Measurements from ENCODE around the gene USP43.

DNA sequence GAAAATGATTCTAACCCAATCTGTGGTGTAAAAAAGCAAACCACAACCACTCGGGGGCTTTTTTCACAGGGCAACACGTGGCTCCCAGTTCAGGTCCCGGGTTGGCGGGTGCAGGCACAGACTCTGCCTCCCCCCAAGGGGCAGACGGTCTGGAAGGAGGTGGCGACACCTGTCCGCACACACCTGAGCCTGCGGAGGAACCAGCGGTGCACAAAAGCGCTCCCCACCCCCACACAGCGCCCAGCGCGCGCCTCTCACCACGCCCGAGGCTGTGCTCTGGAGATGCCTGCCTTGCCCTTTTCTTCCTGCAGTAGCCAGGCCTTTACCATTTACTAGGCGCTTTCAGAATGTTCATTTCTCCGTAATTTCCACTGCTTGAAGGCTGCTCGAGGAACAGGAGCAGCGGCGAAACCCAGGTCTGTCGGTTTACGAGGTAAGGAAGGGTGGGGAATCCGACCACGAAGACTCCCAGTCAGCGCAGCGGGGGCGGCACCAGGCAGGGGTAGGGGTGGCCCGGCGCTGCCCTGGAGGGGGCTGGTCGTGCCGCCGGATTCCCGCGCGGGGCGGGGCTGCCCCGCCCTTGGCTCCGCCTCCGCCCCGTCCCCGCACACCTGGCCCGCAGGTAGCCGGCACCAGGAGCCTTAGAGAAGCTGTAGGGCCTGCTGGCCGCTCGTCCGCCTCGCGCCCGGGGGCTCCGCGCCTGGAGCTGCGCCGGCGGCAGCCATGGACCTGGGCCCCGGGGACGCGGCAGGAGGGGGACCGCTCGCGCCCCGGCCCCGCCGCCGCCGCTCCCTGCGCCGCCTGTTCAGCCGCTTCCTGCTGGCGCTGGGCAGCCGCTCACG, at the start of gene USP43:
- TF ChIP-seq POLR2A (IDR thresholded peaks at IDR 0.05; ENCODE audit: low read depth) (no peak), EP300 (IDR thresholded peaks at IDR 0.05) (no peak), POLR2AphosphoS5 (IDR thresholded peaks at IDR 0.05) (no peak)
- TF ChIP-seq, protein P1, sequence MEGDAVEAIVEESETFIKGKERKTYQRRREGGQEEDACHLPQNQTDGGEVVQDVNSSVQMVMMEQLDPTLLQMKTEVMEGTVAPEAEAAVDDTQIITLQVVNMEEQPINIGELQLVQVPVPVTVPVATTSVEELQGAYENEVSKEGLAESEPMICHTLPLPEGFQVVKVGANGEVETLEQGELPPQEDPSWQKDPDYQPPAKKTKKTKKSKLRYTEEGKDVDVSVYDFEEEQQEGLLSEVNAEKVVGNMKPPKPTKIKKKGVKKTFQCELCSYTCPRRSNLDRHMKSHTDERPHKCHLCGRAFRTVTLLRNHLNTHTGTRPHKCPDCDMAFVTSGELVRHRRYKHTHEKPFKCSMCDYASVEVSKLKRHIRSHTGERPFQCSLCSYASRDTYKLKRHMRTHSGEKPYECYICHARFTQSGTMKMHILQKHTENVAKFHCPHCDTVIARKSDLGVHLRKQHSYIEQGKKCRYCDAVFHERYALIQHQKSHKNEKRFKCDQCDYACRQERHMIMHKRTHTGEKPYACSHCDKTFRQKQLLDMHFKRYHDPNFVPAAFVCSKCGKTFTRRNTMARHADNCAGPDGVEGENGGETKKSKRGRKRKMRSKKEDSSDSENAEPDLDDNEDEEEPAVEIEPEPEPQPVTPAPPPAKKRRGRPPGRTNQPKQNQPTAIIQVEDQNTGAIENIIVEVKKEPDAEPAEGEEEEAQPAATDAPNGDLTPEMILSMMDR (IDR thresholded peaks at IDR 0.05): no peak

Measured in esophagus muscularis mucosa (tissue), 4 donors.